HG02981 (cell line): Measurements from ENCODE around the gene ARF6.
"Not testable (repeated sequence)": the region's sequence is repeated elsewhere in the genome, so short reads cannot be mapped to it uniquely, and the experiment has no call there.

Experiments used
- ATAC-seq: cut with Tn5 transposase; IDR thresholded peaks from one replicate; pipeline ENCODE4 v1.9.1; 2021; ENCODE audit warnings: mild to moderate bottlenecking, moderate library complexity; ENCODE audit not compliant: unreplicated experiment

ARF6 gene

DNA sequence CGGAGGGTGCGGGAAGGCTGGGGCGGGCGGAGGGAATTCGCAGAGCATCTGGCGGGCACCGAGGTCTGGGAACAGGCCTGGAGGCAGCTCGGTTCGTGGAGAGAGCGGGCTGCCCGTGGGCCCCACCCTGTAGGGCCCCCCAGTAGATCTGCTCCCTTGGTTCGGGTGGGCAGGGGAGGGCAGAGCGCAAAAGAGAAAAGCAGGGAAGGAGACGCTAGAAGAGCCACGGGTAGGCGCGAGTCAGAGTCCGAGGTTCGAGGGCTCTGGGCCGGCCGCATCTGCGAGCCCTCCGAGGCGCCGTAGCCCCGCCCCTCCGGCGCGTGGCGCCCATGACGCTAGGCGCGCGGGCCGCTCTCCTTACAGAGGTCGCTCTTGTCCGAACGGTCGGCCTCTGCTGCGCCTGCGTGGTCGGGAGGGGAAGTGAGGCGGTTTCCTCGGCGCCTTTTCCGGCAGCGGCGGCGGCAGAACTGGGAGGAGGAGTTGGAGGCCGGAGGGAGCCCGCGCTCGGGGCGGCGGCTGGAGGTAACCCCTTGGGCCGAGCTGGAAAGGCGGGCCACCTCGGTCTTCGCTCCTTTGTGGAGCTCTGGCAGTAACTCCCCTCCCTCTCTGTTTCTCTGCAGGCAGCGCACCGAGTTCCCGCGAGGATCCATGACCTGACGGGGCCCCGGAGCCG, at the start of gene ARF6:
TSS of gene ARF6 (plus strand) at position 447 of the 673 bp plus-strand sequence. CDS start 655 bp downstream, outside the sequence.
- peak; percentile 82 for ATAC-seq

GRCh38 chr14:49849213-49849847, 43.6 kb upstream of the ARF6 start:
- ATAC-seq, result no peak

GRCh38 chr14:49851813-49852212, 41.1 kb upstream of the ARF6 start:
- ATAC-seq, result no peak

- peak; percentile 86 for ATAC-seq
These were observed 40.4 kb upstream of the ARF6 start, which contains the start of gene NEMF for GRCh38 chr14:49852301-49853157. TSS of gene NEMF (minus strand) at chr14:49852788. CDS start at chr14:49852753, 35 bp downstream.

DNA sequence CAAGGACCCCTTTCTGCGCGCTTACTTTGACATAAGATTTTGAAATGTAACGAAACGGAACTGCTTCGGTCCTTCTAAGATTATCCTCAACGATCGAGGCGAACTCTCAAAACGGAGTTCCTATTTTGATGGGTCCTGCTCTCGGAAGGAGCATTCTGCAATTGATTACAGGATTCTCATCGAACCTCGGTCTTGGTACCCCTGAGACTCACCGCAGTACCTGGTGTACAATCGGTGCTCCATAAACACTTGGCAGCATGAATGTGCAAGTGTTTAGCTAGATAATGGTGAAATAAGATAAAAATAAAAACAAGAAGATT, 39.8 kb upstream of the ARF6 start:
- ATAC-seq, result peak; percentile 5

DNA sequence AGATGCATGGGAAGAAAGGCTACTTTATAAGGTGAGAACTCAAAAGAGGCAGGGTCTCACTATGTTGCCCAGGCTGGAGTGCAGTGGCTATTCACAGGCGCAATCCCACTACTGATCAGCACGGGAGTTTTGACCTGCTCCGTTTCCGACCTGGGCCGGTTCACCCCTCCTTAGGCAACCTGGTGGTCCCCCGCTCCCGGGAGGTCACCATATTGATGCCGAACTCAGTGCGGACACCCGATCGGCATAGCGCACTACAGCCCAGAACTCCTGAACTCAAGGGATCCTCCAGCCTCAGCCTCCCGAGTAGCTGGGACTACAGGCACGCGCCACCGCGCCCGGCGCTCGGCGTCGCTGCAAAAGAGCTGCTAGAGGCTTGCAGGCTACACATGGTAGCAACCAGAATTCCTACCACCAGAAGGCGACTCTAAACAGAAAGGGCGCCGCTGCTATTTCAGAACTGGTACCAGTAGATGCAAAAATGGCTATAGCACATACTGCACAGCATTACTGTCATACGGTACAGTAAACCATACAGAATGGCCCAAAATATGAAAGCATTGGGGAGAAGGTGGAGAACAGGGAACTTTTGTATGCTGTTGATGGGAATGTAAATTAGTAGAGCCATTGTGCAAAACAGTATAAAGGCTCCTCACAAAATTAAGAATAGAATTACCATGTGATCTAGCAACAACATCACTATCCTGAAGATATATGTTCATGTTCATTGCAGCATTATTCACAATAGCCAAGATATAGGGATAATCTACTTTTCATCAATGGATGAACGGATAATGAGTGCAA, 39.1 kb upstream of the ARF6 start:
- ATAC-seq, result peak; percentile 45

GRCh38 chr14:49857427-49858003, 35.4 kb upstream of the ARF6 start:
- ATAC-seq, result no peak

- no peak for ATAC-seq
These were observed 34.5 kb upstream of the ARF6 start for GRCh38 chr14:49858383-49858782.

GRCh38 chr14:49860988-49861698, 31.7 kb upstream of the ARF6 start:
- ATAC-seq, result no peak

GRCh38 chr14:49861699-49862088, 31.2 kb upstream of the ARF6 start:
- no peak for ATAC-seq

DNA sequence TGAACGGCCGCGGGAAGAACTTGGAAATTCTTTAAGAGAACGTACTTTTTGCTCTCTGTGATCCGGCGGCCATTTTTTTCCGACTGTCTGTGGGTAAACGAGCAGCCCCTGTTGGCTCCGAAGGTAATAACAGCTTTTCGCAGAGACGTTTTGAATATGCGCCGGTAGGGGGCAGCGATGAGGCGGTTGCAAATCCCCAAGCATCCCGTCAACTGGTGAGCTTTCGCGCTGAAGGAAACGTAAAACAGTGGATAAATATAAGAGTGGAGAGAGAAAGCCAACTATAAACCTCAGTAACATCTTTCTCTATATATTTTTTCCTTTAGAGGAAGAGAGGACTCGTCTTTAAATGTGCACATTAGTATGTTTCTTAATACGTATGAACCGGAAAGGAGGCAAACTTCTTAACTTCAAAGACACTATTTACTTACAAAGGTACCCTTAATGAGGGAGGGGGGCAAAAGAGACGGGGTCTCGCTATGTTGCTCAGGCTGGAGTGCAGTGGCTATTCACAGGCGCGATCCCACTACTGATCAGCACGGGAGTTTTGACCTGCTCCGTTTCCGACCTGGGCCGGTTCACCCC, 30.7 kb upstream of the ARF6 start:
- peak; percentile 21 for ATAC-seq

DNA sequence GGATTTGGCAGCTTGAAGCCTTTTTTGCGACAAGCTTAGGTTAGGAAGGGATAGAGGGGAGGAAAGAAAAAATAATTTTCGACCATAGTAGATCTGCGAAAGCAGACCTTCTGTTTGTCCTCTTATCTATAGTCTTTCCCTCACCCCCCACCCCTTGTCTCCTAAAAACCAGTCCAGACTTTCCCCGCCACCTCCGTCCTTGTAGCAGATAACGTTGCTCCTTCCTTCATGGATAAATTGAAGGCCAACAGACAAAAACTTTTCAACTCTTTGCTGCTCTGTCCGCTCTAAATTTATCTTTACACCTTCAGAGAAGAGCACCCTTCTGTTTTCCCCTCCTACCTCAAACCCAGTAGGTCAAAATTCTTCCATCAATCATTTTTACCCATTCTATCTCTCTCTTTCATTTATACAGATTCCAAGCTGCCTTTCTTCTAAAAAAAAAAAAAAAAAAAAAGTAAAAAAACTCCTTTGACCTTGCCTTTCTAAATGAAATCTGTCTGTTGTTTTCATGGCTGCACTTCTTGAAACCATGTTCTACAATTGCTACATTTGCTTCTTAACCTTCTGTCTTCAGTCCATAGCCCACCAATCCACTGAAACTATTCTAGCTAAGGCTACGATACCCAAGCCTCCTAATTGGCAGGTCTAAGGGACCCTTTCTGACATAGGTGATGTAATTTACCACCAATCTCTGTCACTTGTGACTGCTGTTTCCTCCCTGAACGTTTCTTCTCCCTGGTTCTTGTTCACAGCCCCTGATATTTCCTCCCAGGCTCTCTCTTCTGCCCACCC, 29.2 kb upstream of the ARF6 start:
- no peak for ATAC-seq

DNA sequence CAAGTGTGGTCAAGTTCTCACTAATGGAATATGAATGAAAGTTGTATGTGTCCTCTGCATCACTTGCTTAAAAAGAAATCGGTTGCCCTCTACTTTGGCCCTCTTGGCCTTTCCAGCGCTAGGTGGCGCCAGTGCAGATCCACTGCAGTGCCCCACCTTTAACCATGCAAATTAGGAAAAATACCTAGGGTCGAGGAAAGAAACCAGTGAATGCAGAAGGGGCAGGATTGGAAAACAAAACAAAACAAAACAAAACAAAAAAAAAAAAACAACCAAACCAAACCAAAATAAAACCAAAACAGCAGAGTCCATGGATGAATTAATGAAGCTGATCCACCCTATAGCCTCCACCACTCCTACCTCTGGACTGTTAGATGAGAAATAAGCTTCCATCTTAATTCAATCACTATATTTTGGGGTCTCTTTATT, 27.4 kb upstream of the ARF6 start:
- no peak for ATAC-seq

- peak; percentile 79 for ATAC-seq
These were observed 24.8 kb upstream of the ARF6 start for GRCh38 chr14:49867831-49868719.

DNA sequence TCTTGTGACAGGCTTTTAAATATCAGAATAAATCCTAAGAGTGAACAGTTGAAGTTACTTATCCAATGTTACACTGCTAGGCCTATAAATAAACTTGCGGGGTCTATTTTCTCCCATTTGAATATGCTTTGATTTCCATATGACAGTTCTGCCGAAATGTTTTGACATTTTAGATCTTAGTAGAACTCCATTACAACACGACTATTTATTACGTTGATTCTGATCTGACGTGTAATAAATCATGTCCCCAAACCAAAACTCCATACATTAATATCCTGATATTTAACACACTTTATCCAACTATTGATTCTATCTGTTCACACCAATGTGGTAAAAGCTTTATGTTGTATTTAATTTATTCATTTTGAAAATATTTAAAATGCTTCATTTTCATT, 24.2 kb upstream of the ARF6 start:
- ATAC-seq, result no peak

DNA sequence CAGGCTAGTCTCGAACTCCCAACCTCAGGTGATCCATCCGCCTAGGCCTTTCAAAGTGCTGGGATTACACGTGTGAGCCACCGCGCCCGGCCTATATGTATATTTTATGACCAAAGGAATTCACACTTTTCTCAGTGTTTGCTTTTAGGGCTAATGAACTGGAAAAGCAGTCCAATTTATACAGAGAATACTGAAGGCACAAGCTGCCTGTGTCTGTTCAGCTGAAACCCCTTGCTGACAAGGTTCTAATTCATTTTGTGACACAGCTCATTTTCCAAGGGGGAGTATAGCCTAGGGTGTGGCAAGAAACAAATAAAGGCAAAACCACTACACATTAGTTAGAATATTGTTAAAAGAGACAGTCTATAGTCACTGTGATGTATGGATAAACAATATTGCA, 22.0 kb upstream of the ARF6 start:
- no peak for ATAC-seq

DNA sequence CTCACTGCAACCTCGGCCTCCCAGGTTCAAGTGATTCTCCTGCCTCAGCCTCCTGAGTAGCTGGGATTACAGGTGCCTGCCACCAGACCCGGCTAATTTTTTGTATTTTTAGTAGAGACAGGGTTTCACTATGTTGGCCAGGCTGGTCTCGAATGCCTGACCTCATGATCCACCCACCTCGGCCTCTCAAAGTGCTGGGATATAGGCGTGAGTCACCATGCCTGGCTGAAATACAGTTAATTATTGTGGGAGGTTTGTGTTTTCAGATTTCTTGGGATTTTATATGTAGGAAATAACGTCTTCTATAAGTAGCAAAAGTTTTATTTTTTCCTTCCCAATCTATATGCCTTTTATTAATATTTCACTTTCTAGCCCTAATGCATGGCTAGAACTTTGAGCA, 19.3 kb upstream of the ARF6 start:
- ATAC-seq, result not testable (repeated sequence)
